Measurements from ENCODE around the gene HES4.

- TF ChIP-seq CTCF (conservative IDR thresholded peaks at IDR 0.05): no peak
- no peak for TF ChIP-seq ZFX (IDR thresholded peaks at IDR 0.05)
Observed at GRCh38 chr1:997713-997992, 2.2 kb downstream of the HES4 start.
